HTR-8/SVneo (cell line): Measurements from ENCODE around the gene GFY.

Experiments used
- DNase-seq: peaks from one replicate; pipeline ENCODE4 v3.0.0; 2011; ENCODE audit warnings: low spot score, mixed read lengths; ENCODE audit not compliant: insufficient read length
- FAIRE-seq: peaks from 2 replicates; lab custom pipeline; 2011; peaks lifted over from hg19 to GRCh38; lab: Jason Lieb, UNC

GFY gene

GRCh38 chr19:49427339-49427738 lies 2.2 kb downstream of the GFY start:
- FAIRE-seq (no peak), DNase-seq (no peak)

- no peak for FAIRE-seq
- DNase-seq, result no peak
These were observed 2.8 kb downstream of the GFY start for GRCh38 chr19:49427855-49428546.

- no peak for DNase-seq
- FAIRE-seq, result no peak
These were observed 3.6 kb downstream of the GFY start for GRCh38 chr19:49428547-49429451.

- no peak for FAIRE-seq
- no peak for DNase-seq
These were observed 5.0 kb downstream of the GFY start for GRCh38 chr19:49430172-49430677.

GRCh38 chr19:49430678-49431329 lies 5.6 kb downstream of the GFY start:
- FAIRE-seq, result no peak
- DNase-seq, result no peak

- FAIRE-seq (no peak), DNase-seq (no peak)
These were observed 6.2 kb downstream of the GFY start for GRCh38 chr19:49431330-49431749.

- DNase-seq (no peak), FAIRE-seq (no peak)
These were observed 7.2 kb downstream of the GFY start for GRCh38 chr19:49432141-49433073.

GRCh38 chr19:49433240-49433901 lies 8.2 kb downstream of the GFY start:
- DNase-seq (no peak), FAIRE-seq (no peak)

- FAIRE-seq, result no peak
- DNase-seq, result no peak
These were observed 9.9 kb downstream of the GFY start for GRCh38 chr19:49434907-49435583.

GRCh38 chr19:49435670-49436069 lies 10.5 kb downstream of the GFY start:
- FAIRE-seq (no peak), DNase-seq (no peak)

- DNase-seq, result no peak
- FAIRE-seq, result no peak
These were observed 11.3 kb downstream of the GFY start for GRCh38 chr19:49436381-49437017.

GRCh38 chr19:49437231-49437630 lies 12.0 kb downstream of the GFY start:
- DNase-seq (no peak), FAIRE-seq (no peak)

GRCh38 chr19:49438261-49438660 lies 13.1 kb downstream of the GFY start:
- no peak for FAIRE-seq
- DNase-seq, result no peak

GRCh38 chr19:49439836-49440235 lies 14.6 kb downstream of the GFY start:
- FAIRE-seq, result no peak

GRCh38 chr19:49440439-49441209 lies 15.4 kb downstream of the GFY start:
- no peak for FAIRE-seq
- no peak for DNase-seq

More at GRCh38 chr19:49439836-49440235, 14.6 kb downstream of the GFY start:
- no peak for DNase-seq

GRCh38 chr19:49441210-49441959 lies 16.2 kb downstream of the GFY start, which contains the start of gene SLC17A7:
Gene SLC17A7 (minus strand): TSS chr19:49441527. CDS start chr19:49441379, 148 bp downstream.
- FAIRE-seq (no peak), DNase-seq (peak; percentile 43)

GRCh38 chr19:49441960-49442350 lies 16.8 kb downstream of the GFY start:
- DNase-seq (no peak), FAIRE-seq (no peak)
